ENCODE data around the gene DRD3. TPM values are rescaled to one million over a fixed set of nuclear protein-coding genes. Genes with fewer than 3 reads are reported as not detected.

DRD3 gene
- total and polyA plus RNA-seq, 2 donors (not counting 3 experiments of a cell fraction or from before 2014, with no cell fraction given), result not detected

GRCh38 chr3:114223143-114223542, 44.3 kb upstream of the DRD3 start:
- no TSS peak for BruUV-seq (replicated peaks)
- H3K27me3 ChIP-seq (ENCODE audit: control insufficient read depth in 2 of 2, insufficient read depth in 2 of 2, low read length in 2 of 2), result no peaks in the 10 kb centered on the region
- no peaks in the 10 kb centered on the region for H4K20me1 ChIP-seq (replicated peaks; ENCODE audit: control insufficient read depth, extremely low read depth, insufficient read depth, low read length)
- no peaks in the 10 kb centered on the region for H3K79me2 ChIP-seq (ENCODE audit: control insufficient read depth, insufficient read depth, low read length)
- ChIA-PET CTCF (interaction anchor here (0.9 to 2.0 kb wide), 7 partner anchors 10 to 379 kb away, joined by 3 to 12 read pairs (median 5); no protein-coding TSS in a partner anchor), POLR2A (interaction anchor here (0.6 to 0.7 kb wide), 2 partner anchors 17 to 1910 kb away, joined by 3 to 4 read pairs; no protein-coding TSS in a partner anchor)
- intact Hi-C loops (cut with micrococcal nuclease) (loop anchor here (1.0 to 5.0 kb wide), 2 partner anchors 9 to 89 kb away; no protein-coding TSS in a partner anchor), dilution Hi-C loops (cut with MboI; ENCODE audit: extremely low pct_ligation_motif_present, low sequenced_read_pairs) (no loop called here)
- peak; percentile 76 for DNase-seq (ENCODE audit: low read depth, low spot score)
- H3K9ac ChIP-seq (replicated peaks; ENCODE audit: extremely low read depth, insufficient read depth, low read length), result peak overlapping the region; percentile 48
- H2AFZ ChIP-seq (ENCODE audit: low read depth, low read length), result peak overlapping the region; percentile 60
- H3K4me1 ChIP-seq (ENCODE audit: control insufficient read depth, extremely low read depth, insufficient read depth, low read length), result peaks cover 16% of the 10 kb centered on the region
- H3K9me3 ChIP-seq (replicated peaks; ENCODE audit: control insufficient read depth, insufficient read depth, low read length), result peaks cover 2% of the 10 kb centered on the region
- peak overlapping the region; percentile 67 for H3K4me2 ChIP-seq (ENCODE audit: insufficient read depth, low read length)
- peak; percentile 96 for FAIRE-seq
- no peaks in the 10 kb centered on the region for H3K9me1 ChIP-seq (replicated peaks; ENCODE audit: control insufficient read depth, extremely low read depth, insufficient read depth, low read length)
- no peak for TF ChIP-seq MYC (IDR thresholded peaks at IDR 0.05; ENCODE audit: low read depth, low read length)
- TF ChIP-seq EZH2 (IDR thresholded peaks at IDR 0.05; ENCODE audit: borderline replicate concordance, low read depth, low read length, severe bottlenecking), result no peak
- TF ChIP-seq GATA2 (IDR thresholded peaks at IDR 0.05; ENCODE audit: insufficient read depth, insufficient read length, low read depth, low read length), result no peak
- TF ChIP-seq FOS (IDR thresholded peaks at IDR 0.05; ENCODE audit: borderline replicate concordance, insufficient read depth, low read length), result peak; percentile 53
- TF ChIP-seq POLR2A (IDR thresholded peaks at IDR 0.05; ENCODE audit: low read depth, low read length), result no peak
- TF ChIP-seq POLR2AphosphoS5 (IDR thresholded peaks at IDR 0.05; ENCODE audit: insufficient read depth, low read depth, low read length), result peak; percentile 39
- TF ChIP-seq, protein P1, sequence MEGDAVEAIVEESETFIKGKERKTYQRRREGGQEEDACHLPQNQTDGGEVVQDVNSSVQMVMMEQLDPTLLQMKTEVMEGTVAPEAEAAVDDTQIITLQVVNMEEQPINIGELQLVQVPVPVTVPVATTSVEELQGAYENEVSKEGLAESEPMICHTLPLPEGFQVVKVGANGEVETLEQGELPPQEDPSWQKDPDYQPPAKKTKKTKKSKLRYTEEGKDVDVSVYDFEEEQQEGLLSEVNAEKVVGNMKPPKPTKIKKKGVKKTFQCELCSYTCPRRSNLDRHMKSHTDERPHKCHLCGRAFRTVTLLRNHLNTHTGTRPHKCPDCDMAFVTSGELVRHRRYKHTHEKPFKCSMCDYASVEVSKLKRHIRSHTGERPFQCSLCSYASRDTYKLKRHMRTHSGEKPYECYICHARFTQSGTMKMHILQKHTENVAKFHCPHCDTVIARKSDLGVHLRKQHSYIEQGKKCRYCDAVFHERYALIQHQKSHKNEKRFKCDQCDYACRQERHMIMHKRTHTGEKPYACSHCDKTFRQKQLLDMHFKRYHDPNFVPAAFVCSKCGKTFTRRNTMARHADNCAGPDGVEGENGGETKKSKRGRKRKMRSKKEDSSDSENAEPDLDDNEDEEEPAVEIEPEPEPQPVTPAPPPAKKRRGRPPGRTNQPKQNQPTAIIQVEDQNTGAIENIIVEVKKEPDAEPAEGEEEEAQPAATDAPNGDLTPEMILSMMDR (IDR thresholded peaks at IDR 0.05; ENCODE audit: extremely low read depth in 1 of 2, insufficient read depth in 1 of 2, low read depth in 1 of 2, low read length in 2 of 2), result no peak
- peak; percentile 74 for TF ChIP-seq JUN (IDR thresholded peaks at IDR 0.05; ENCODE audit: borderline replicate concordance, insufficient read depth, insufficient read length, low read depth)
- TF ChIP-seq, protein P2, sequence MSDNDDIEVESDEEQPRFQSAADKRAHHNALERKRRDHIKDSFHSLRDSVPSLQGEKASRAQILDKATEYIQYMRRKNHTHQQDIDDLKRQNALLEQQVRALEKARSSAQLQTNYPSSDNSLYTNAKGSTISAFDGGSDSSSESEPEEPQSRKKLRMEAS (IDR thresholded peaks at IDR 0.05; ENCODE audit: insufficient read depth, insufficient read length), result no peak
- no peak overlapping the region for H3K4me3 ChIP-seq (replicated peaks in 1 of 3; ENCODE audit: insufficient read depth in 1 of 3, low read depth in 1 of 3, low read length in 3 of 3)
- H3K27ac ChIP-seq (ENCODE audit: insufficient read depth, low read depth, low read length), result peak overlapping the region; percentile 75
- H3K36me3 ChIP-seq (ENCODE audit: control insufficient read depth in 2 of 2, extremely low read depth in 1 of 2, insufficient read depth in 2 of 2, low read length in 2 of 2), result no peaks in the 10 kb centered on the region
